DMS53 treated with DMSO at 0.1 percent for 48 hours (cell line): Measurements from ENCODE around the gene SGTA.

Experiments
- DNase-seq: peaks from one replicate; lab custom pipeline; 2025; ENCODE audit not compliant: unreplicated experiment; lab: John Stamatoyannopoulos, UW

SGTA gene

GRCh38 chr19:2756477-2756876 is 26.6 kb downstream of the SGTA start:
- DNase-seq: no peak

GRCh38 chr19:2755811-2756210 is 27.3 kb downstream of the SGTA start:
- DNase-seq: no peak

GRCh38 chr19:2755448-2755705 is 27.7 kb downstream of the SGTA start:
- DNase-seq: no peak

GRCh38 chr19:2754659-2755447 is 28.2 kb downstream of the SGTA start:
- no peak for DNase-seq

- no peak for DNase-seq
Observed at GRCh38 chr19:2751438-2751830, 31.6 kb downstream of the SGTA start.

GRCh38 chr19:2750808-2751437 is 32.1 kb downstream of the SGTA start:
- DNase-seq: no peak

- DNase-seq: no peak
Observed at GRCh38 chr19:2747349-2747748, 35.7 kb downstream of the SGTA start.

- no peak for DNase-seq
Observed at GRCh38 chr19:2744113-2744512, 39.0 kb downstream of the SGTA start.

- no peak for DNase-seq
Observed at GRCh38 chr19:2743099-2743498, 40.0 kb downstream of the SGTA start.

- DNase-seq: no peak
Observed at GRCh38 chr19:2740314-2740656, 42.8 kb downstream of the SGTA start.

- DNase-seq: peak; percentile 75
Observed at GRCh38 chr19:2739602-2740313, 43.3 kb downstream of the SGTA start, which contains the start of gene SLC39A3. SLC39A3 (minus strand) TSS chr19:2740017; CDS start chr19:2737257, 2,760 bp downstream.

GRCh38 chr19:2736550-2737190 is 46.4 kb downstream of the SGTA start:
- no peak for DNase-seq

GRCh38 chr19:2735374-2735773 is 47.7 kb downstream of the SGTA start:
- no peak for DNase-seq

- DNase-seq: no peak
Observed at GRCh38 chr19:2734589-2735288, 48.3 kb downstream of the SGTA start.

- no peak for DNase-seq
Observed at GRCh38 chr19:2733930-2734588, 49.0 kb downstream of the SGTA start.

GRCh38 chr19:2732883-2733282 is 50.2 kb downstream of the SGTA start:
- DNase-seq: no peak

GRCh38 chr19:2732157-2732725 is 50.8 kb downstream of the SGTA start:
- DNase-seq: no peak

GRCh38 chr19:2731181-2731995 is 51.7 kb downstream of the SGTA start:
- no peak for DNase-seq
